ENCODE measurements around the gene CYP4X1. TPM values are rescaled to one million over a fixed set of nuclear protein-coding genes. Genes with fewer than 3 reads are reported as not detected.
"Not testable (repeated sequence)": the region's sequence is repeated elsewhere in the genome, so short reads cannot be mapped to it uniquely, and the experiment has no call there.

Gene CYP4X1
- total and polyA plus RNA-seq, 4 donors = 12.6 to 38.6 (median 22.6) TPM

DNA sequence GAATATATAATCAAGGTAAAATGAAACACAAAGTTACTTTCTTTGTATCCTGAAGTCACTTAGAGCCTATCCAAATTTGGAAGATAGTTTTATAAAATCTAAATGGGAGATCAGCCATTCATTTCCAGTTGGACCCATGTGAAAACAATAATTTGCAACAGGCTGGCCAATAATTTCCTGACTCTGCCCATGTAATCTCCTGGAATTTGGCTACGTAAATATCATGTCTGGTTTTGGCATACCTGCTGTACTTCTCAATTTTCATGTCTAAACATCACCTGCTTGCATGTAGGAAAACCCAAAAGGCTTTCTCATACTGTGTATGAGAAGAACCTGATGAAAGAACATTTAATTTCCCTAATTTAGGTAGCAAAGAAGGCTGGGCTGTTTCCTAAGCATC is 35.9 kb downstream of the CYP4X1 start:
- no peak for DNase-seq
- ATAC-seq (ENCODE audit: low FRiP score) = no peak
- H3K27me3 ChIP-seq (ENCODE audit: control insufficient read depth in 1 of 2, insufficient read depth in 2 of 2, low read length in 1 of 2) = no peaks in the 10 kb centered on the region
- peaks cover 3% of the 10 kb centered on the region for H3K9me3 ChIP-seq (ENCODE audit: control insufficient read depth, low read length)
- H3K4me3 ChIP-seq (ENCODE audit: low read length in 2 of 2) = no peak overlapping the region
- no peaks in the 10 kb centered on the region for H3K4me1 ChIP-seq (ENCODE audit: control insufficient read depth in 1 of 2, insufficient read depth in 2 of 2, low read length in 2 of 2)
- no peak overlapping the region for H3K27ac ChIP-seq (ENCODE audit: low read depth in 1 of 2, low read length in 2 of 2)
- intact Hi-C loops (cut with DNase I) = no loop called here
- WGBS, 2 donors = 90 to 91% methylated on average over 1 of the region's 1 CpG
- H3K36me3 ChIP-seq (ENCODE audit: control insufficient read depth in 1 of 2, insufficient read depth in 2 of 2, low read length in 1 of 2) = peaks cover 0 to 3% of the 10 kb centered on the region in 2 donors

DNA sequence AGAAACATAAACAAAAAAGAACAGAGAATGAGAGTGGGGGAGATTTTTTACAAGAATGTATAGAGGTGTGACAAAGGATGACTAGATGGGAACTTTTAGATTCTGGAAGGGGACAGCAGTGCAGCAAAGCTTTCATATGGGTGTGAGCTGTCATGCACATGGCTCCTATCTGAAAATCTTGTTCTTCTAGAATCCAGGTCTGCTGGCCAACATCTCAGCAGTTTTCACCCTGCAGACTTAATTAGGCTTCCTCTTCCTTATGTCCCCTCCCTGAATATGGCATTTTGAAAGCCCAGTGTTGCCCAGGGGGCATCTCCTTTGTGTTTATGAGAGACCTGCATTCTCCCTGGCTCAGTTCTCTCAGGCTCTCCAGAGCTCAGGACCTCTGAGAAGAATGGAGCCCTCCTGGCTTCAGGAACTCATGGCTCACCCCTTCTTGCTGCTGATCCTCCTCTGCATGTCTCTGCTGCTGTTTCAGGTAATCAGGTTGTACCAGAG is 43.7 kb downstream of the CYP4X1 start, which contains the start of gene CYP4Z1:
TSS of gene CYP4Z1 (plus strand) at position 135 of the 498 bp plus-strand sequence. CDS start at position 395, 260 bp downstream.
- no peaks in the 10 kb centered on the region for H3K36me3 ChIP-seq (ENCODE audit: control insufficient read depth in 1 of 2, insufficient read depth in 2 of 2, low read length in 1 of 2)
- no peak within 1 kb of the TSS for H3K27ac ChIP-seq (ENCODE audit: low read depth in 1 of 2, low read length in 2 of 2)
- no peaks in the 10 kb centered on the region for H3K9me3 ChIP-seq (ENCODE audit: control insufficient read depth, low read length)
- DNase-seq (no peak), ATAC-seq (ENCODE audit: low FRiP score) (no peak)
- H3K27me3 ChIP-seq (ENCODE audit: control insufficient read depth in 1 of 2, insufficient read depth in 2 of 2, low read length in 1 of 2) = no peaks in the 10 kb centered on the region
- no peak within 1 kb of the TSS for H3K4me3 ChIP-seq (ENCODE audit: low read length in 2 of 2)
- intact Hi-C loops (cut with DNase I) = loop anchor here in 1 of 2 donors (5.0 kb wide), 1 partner anchor 50 kb away; no protein-coding TSS in a partner anchor
- H3K4me1 ChIP-seq (ENCODE audit: control insufficient read depth in 1 of 2, insufficient read depth in 2 of 2, low read length in 2 of 2) = no peaks in the 10 kb centered on the region

DNA sequence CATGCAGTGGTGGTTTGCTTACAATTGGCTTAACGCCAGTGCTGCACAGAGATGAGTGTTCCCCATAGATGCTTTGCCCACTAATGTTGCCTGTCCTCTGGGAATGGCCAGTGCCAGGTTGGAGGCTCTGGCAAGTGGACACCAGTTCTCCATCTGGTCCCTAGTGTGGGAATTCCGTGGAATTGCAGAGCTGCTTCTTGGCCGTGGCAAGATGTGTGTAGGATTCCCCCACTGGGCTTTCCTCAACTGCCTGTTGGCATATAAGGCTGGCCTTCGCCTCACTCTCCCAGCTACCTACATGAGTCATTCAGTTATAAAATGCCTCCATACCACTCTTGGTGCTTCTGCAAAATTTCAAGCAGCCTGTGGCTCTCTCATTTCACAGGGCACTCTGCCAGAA is 45.6 kb downstream of the CYP4X1 start:
- not testable (repeated sequence) for H3K9me3 ChIP-seq (ENCODE audit: control insufficient read depth, low read length); H3K4me1 ChIP-seq (ENCODE audit: control insufficient read depth in 1 of 2, insufficient read depth in 2 of 2, low read length in 2 of 2); H3K4me3 ChIP-seq (ENCODE audit: low read length in 2 of 2); H3K36me3 ChIP-seq (ENCODE audit: control insufficient read depth in 1 of 2, insufficient read depth in 2 of 2, low read length in 1 of 2); H3K27me3 ChIP-seq (ENCODE audit: control insufficient read depth in 1 of 2, insufficient read depth in 2 of 2, low read length in 1 of 2); H3K27ac ChIP-seq (ENCODE audit: low read depth in 1 of 2, low read length in 2 of 2); DNase-seq
- intact Hi-C loops (cut with DNase I) = loop anchor here in 1 of 2 donors (5.0 kb wide), 1 partner anchor 52 kb away; no protein-coding TSS in a partner anchor
- WGBS, 2 donors = 25 to 33% methylated on average over 4 of the region's 4 CpGs
- peak; percentile 48 for ATAC-seq (ENCODE audit: low FRiP score)

DNA sequence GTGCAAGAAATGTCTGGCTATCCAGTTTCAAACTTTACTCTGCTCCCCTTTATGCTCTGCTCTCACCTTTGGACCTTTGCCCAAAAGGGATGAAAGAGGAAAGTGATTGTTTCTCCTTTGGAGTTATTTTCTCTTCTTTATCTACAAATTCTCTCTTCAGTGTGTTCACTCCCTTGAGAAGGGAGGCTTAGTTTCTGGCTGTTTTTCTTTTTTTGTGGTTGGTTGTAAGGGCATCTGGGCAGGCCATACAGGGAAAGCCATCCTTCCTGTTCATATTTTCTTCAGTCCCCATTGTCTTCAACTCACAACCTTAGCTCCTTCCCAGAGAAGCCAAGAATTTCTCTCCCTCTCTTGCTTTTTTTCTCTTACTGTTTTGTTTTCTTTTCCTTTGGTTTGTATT is 46.0 kb downstream of the CYP4X1 start:
- not testable (repeated sequence) for H3K36me3 ChIP-seq (ENCODE audit: control insufficient read depth in 1 of 2, insufficient read depth in 2 of 2, low read length in 1 of 2); H3K9me3 ChIP-seq (ENCODE audit: control insufficient read depth, low read length); H3K4me3 ChIP-seq (ENCODE audit: low read length in 2 of 2); ATAC-seq (ENCODE audit: low FRiP score); DNase-seq; H3K27me3 ChIP-seq (ENCODE audit: control insufficient read depth in 1 of 2, insufficient read depth in 2 of 2, low read length in 1 of 2); H3K4me1 ChIP-seq (ENCODE audit: control insufficient read depth in 1 of 2, insufficient read depth in 2 of 2, low read length in 2 of 2); H3K27ac ChIP-seq (ENCODE audit: low read depth in 1 of 2, low read length in 2 of 2)
- intact Hi-C loops (cut with DNase I) = loop anchor here in 1 of 2 donors (5.0 kb wide), 1 partner anchor 52 kb away; no protein-coding TSS in a partner anchor

DNA sequence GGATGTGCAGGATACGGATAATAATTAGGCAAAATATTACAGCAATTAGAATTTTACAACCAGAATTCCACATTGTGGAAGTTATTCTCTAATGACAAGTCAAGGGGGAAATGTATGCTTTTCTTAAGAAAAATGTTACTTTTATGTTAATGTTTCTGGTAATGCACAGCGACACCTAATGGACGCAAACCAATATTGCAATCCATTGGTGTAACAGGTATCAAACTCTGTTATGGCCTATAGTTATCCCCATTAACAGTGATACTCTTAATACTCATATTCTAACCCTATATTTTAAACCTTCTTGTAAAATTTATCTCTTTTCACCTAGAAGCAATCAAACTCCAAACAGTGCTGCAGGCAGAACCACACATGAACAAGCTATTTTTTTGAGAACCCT is 65.9 kb downstream of the CYP4X1 start:
- DNase-seq; H3K36me3 ChIP-seq (ENCODE audit: control insufficient read depth in 1 of 2, insufficient read depth in 2 of 2, low read length in 1 of 2); H3K27ac ChIP-seq (ENCODE audit: low read depth in 1 of 2, low read length in 2 of 2); H3K9me3 ChIP-seq (ENCODE audit: control insufficient read depth, low read length); intact Hi-C loops (cut with DNase I); H3K4me1 ChIP-seq (ENCODE audit: control insufficient read depth in 1 of 2, insufficient read depth in 2 of 2, low read length in 2 of 2); H3K4me3 ChIP-seq (ENCODE audit: low read length in 2 of 2); ATAC-seq (ENCODE audit: low FRiP score); H3K27me3 ChIP-seq (ENCODE audit: control insufficient read depth in 1 of 2, insufficient read depth in 2 of 2, low read length in 1 of 2): not testable (repeated sequence)
- WGBS, 2 donors = 3 to 4% methylated on average over 3 of the region's 3 CpGs

DNA sequence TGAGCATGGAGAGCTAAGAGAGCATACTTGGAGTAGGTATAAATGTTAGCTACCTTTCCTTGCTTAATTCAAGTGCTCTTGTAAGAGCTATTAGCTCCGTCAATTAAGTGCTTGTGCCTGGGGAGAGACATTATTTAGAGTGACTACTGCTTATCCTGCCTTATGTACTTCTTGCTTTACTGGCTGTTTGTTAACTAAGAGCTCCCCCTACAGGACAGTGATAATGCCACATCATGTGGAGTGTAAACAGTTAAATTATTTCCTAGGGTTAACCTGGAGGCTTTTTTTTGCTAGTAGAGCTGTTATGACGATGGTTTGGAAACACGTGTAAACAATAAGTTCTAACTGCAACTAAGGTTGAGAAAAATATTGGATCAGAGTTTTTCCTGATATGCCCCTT is 68.0 kb downstream of the CYP4X1 start:
- H3K4me1 ChIP-seq (ENCODE audit: control insufficient read depth in 1 of 2, insufficient read depth in 2 of 2, low read length in 2 of 2); H3K27me3 ChIP-seq (ENCODE audit: control insufficient read depth in 1 of 2, insufficient read depth in 2 of 2, low read length in 1 of 2); DNase-seq; ATAC-seq (ENCODE audit: low FRiP score); H3K9me3 ChIP-seq (ENCODE audit: control insufficient read depth, low read length); H3K36me3 ChIP-seq (ENCODE audit: control insufficient read depth in 1 of 2, insufficient read depth in 2 of 2, low read length in 1 of 2); H3K4me3 ChIP-seq (ENCODE audit: low read length in 2 of 2); H3K27ac ChIP-seq (ENCODE audit: low read depth in 1 of 2, low read length in 2 of 2); intact Hi-C loops (cut with DNase I): not testable (repeated sequence)
- 27% methylated on average over 3 of the region's 3 CpGs for WGBS, 2 donors

Other genes with a start within 250 kb of the CYP4X1 start
- 10 to 100 TPM in 1 of 2 donors, 1 to 10 TPM in 1; 3.4 to 13.6 TPM for gene CYP4B1, start 224.6 kb upstream of the CYP4X1 start, total RNA-seq
- 1 to 10 TPM; 1.5 to 7.0 TPM for gene CYP4B1, start 224.6 kb upstream of the CYP4X1 start, polyA plus RNA-seq
- gene CYP4A11, start 82.2 kb upstream of the CYP4X1 start, total RNA-seq = under 1 TPM; 0.15 to 0.16 TPM
- under 1 TPM in 1 of 2 donors, not detected in 1; 0.10 TPM for gene CYP4A11, start 82.2 kb upstream of the CYP4X1 start, polyA plus RNA-seq
- gene CYP4Z1, start 43.6 kb downstream of the CYP4X1 start, total RNA-seq = 1 to 10 TPM; 1.0 to 2.2 TPM
- under 1 TPM in 1 of 2 donors, not detected in 1; 0.15 TPM for gene CYP4Z1, start 43.6 kb downstream of the CYP4X1 start, polyA plus RNA-seq
- under 1 TPM; 0.18 to 0.23 TPM for gene CYP4A22, start 113.8 kb downstream of the CYP4X1 start, total RNA-seq
- under 1 TPM in 1 of 2 donors, not detected in 1; 0.08 TPM for gene CYP4A22, start 113.8 kb downstream of the CYP4X1 start, polyA plus RNA-seq
- 1 to 10 TPM in 1 of 2 donors, under 1 TPM in 1; 0.71 to 3.7 TPM for gene PDZK1IP1, start 166.4 kb downstream of the CYP4X1 start, total RNA-seq
- 1 to 10 TPM; 1.3 to 2.1 TPM for gene PDZK1IP1, start 166.4 kb downstream of the CYP4X1 start, polyA plus RNA-seq
- 10 to 100 TPM in 1 of 2 donors, 1 to 10 TPM in 1; 6.0 to 12.3 TPM for gene TAL1, start 208.6 kb downstream of the CYP4X1 start, total RNA-seq
- under 1 TPM; 0.63 to 0.77 TPM for gene TAL1, start 208.6 kb downstream of the CYP4X1 start, polyA plus RNA-seq